Measurements from ENCODE around the gene REV3L.

GRCh38 chr6:111461860-111462259, 21.2 kb downstream of the REV3L start:
- no peak for TF ChIP-seq EP300 (IDR thresholded peaks at IDR 0.05)
- no peak for TF ChIP-seq CTCF (IDR thresholded peaks at IDR 0.05)
- TF ChIP-seq POLR2A (IDR thresholded peaks at IDR 0.05) = no peak
